ENCODE results near the gene PPA2. TPM values are rescaled to one million over a fixed set of nuclear protein-coding genes. Genes with fewer than 3 reads are reported as not detected.

Gene PPA2
- total and polyA plus RNA-seq, 10 of the 15 experiments (the other 5 are each of a cell fraction or from before 2014, with no cell fraction given) = 93.8 to 293 (median 146) TPM

- no peak for TF ChIP-seq ASH2L (IDR thresholded peaks at IDR 0.05; ENCODE audit: borderline replicate concordance, low read depth)
- no peak for TF ChIP-seq RELB (IDR thresholded peaks at IDR 0.05; ENCODE audit: low read depth)
- TF ChIP-seq MAX (IDR thresholded peaks at IDR 0.05; ENCODE audit: low read depth, low read length) = no peak
- no peak for TF ChIP-seq E4F1 (IDR thresholded peaks at IDR 0.05; ENCODE audit: borderline replicate concordance, partially characterized antibody)
- no peak for TF ChIP-seq USF1 (IDR thresholded peaks at IDR 0.05; ENCODE audit: borderline replicate concordance, extremely low read length, insufficient read depth, low read depth, low read length)
- TF ChIP-seq NRF1 (conservative IDR thresholded peaks at IDR 0.05; ENCODE audit: low read depth, low read length) = no peak
- no peak for TF ChIP-seq TARDBP (IDR thresholded peaks at IDR 0.05; ENCODE audit: borderline replicate concordance)
- TF ChIP-seq SREBF1 (IDR thresholded peaks at IDR 0.05; ENCODE audit: low read length) = no peak
- no peak for TF ChIP-seq ZNF24 (IDR thresholded peaks at IDR 0.05)
- TF ChIP-seq CEBPZ (IDR thresholded peaks at IDR 0.05; ENCODE audit: low read depth, low read length) = no peak
Observed at GRCh38 chr4:105389167-105389566, 84.7 kb downstream of the PPA2 start (continued).

Measured in GM12878 (cell line).